MM.1S (cell line): ENCODE measurements around the gene POLH.

Source experiments
- CTCF ChIP-seq: fragments of 300-600 bp; sonication (generic); IDR thresholded peaks from 2 replicates; pipeline ENCODE4 v1.5.1; 2016; ENCODE audit warnings: antibody characterized with exemption, low read length, mixed read lengths
- EZH2phosphoT487 ChIP-seq: fragments of 300-600 bp; sonication (generic); IDR thresholded peaks from 2 replicates; pipeline ENCODE4 v1.6.1; 2018; ENCODE audit warnings: antibody characterized with exemption, low read length

GRCh38 chr6:43625393-43625992 is 49.5 kb downstream of the POLH start:
- TF ChIP-seq CTCF (no peak), EZH2phosphoT487 (no peak)
